ENCODE results near the gene TECR. TPM values are rescaled to one million over a fixed set of nuclear protein-coding genes. Genes with fewer than 3 reads are reported as not detected.

TECR gene
- total and polyA plus RNA-seq, 9 of the 15 experiments (the other 6 are each of a cell fraction or from before 2014, with no cell fraction given): 29.3 to 211 (median 81.4) TPM

DNA sequence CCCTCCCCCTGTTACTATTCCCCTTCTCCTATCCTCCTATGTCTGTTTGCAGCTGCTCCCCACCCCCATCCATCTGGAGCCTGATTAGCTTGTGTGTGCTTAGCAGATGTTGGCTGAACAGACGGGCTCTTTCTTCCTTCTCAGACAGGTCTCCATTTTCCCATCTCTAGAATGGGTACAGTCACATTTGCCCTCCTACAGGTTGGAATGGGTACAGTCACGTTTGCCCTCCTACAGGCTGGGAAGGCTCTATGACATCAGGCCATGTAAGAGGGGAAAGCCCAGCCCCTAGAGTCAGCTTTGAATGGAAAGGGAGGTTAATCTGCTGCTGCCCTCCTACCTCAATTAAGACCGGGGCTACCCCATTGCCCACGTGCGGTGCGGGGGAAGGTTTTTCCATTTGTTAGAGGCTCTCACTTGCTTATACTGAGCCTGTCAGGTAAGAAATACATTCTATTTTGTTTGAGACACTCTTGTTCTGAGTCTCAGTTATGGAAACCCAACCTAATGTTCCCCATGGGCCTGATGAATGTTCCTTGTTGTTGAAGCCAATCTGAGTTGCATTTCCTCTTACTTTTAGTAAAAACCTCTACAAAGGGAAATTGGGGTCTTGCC is 51.3 kb downstream of the TECR start (continued):
- TF ChIP-seq, protein P1, sequence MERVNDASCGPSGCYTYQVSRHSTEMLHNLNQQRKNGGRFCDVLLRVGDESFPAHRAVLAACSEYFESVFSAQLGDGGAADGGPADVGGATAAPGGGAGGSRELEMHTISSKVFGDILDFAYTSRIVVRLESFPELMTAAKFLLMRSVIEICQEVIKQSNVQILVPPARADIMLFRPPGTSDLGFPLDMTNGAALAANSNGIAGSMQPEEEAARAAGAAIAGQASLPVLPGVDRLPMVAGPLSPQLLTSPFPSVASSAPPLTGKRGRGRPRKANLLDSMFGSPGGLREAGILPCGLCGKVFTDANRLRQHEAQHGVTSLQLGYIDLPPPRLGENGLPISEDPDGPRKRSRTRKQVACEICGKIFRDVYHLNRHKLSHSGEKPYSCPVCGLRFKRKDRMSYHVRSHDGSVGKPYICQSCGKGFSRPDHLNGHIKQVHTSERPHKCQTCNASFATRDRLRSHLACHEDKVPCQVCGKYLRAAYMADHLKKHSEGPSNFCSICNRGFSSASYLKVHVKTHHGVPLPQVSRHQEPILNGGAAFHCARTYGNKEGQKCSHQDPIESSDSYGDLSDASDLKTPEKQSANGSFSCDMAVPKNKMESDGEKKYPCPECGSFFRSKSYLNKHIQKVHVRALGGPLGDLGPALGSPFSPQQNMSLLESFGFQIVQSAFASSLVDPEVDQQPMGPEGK (CRISPR knock-in tag; IDR thresholded peaks at IDR 0.05; ENCODE audit: borderline replicate concordance): no peak
- TF ChIP-seq, protein P2, sequence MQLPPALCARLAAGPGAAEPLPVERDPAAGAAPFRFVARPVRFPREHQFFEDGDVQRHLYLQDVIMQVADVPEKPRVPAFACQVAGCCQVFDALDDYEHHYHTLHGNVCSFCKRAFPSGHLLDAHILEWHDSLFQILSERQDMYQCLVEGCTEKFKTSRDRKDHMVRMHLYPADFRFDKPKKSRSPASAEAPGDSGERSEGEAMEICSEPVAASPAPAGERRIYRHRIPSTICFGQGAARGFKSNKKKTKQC (CRISPR knock-in tag; IDR thresholded peaks at IDR 0.05): no peak
- TF ChIP-seq ZNF75A (CRISPR knock-in tag; IDR thresholded peaks at IDR 0.05) (no peak), PCBP2 (IDR thresholded peaks at IDR 0.05; ENCODE audit: low read depth, low read length, poor library complexity, severe bottlenecking) (no peak), EHMT2 (IDR thresholded peaks at IDR 0.05) (no peak), TCF7 (IDR thresholded peaks at IDR 0.05; ENCODE audit: borderline replicate concordance) (no peak), CBX3 (IDR thresholded peaks at IDR 0.05; ENCODE audit: borderline replicate concordance in 1 of 2, low read length in 2 of 2) (peak in 1 of 2 experiments; percentile 89; a peak in 2 of 3 replicates), L3MBTL2 (IDR thresholded peaks at IDR 0.05) (no peak), MAFF (IDR thresholded peaks at IDR 0.05; ENCODE audit: low read length) (no peak), CREM (IDR thresholded peaks at IDR 0.05; ENCODE audit: low read depth) (no peak), PURB (CRISPR knock-in tag; IDR thresholded peaks at IDR 0.05; ENCODE audit: low read depth) (no peak), DPF2 (IDR thresholded peaks at IDR 0.05) (peak; percentile 38; the same call in 1 of the 2 replicates)
- TF ChIP-seq, protein P3, sequence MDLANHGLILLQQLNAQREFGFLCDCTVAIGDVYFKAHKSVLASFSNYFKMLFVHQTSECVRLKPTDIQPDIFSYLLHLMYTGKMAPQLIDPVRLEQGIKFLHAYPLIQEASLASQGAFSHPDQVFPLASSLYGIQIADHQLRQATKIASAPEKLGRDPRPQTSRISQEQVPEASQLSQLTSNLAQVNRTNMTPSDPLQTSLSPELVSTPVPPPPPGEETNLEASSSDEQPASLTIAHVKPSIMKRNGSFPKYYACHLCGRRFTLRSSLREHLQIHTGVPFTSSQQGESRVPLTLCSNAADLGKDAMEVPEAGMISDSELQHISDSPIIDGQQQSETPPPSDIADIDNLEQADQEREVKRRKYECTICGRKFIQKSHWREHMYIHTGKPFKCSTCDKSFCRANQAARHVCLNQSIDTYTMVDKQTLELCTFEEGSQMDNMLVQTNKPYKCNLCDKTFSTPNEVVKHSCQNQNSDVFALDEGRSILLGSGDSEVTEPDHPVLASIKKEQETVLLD (IDR thresholded peaks at IDR 0.05): no peak
- TF ChIP-seq, protein P4, sequence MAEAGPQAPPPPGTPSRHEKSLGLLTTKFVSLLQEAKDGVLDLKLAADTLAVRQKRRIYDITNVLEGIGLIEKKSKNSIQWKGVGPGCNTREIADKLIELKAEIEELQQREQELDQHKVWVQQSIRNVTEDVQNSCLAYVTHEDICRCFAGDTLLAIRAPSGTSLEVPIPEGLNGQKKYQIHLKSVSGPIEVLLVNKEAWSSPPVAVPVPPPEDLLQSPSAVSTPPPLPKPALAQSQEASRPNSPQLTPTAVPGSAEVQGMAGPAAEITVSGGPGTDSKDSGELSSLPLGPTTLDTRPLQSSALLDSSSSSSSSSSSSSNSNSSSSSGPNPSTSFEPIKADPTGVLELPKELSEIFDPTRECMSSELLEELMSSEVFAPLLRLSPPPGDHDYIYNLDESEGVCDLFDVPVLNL (CRISPR knock-in tag; IDR thresholded peaks at IDR 0.05; ENCODE audit: low read depth): no peak
